Measurements from ENCODE around the gene OR6P1. TPM values are rescaled to one million over a fixed set of nuclear protein-coding genes. Genes with fewer than 3 reads are reported as not detected.

Gene OR6P1
- total RNA-seq, 1 experiment from 2014 or later: not detected

DNA sequence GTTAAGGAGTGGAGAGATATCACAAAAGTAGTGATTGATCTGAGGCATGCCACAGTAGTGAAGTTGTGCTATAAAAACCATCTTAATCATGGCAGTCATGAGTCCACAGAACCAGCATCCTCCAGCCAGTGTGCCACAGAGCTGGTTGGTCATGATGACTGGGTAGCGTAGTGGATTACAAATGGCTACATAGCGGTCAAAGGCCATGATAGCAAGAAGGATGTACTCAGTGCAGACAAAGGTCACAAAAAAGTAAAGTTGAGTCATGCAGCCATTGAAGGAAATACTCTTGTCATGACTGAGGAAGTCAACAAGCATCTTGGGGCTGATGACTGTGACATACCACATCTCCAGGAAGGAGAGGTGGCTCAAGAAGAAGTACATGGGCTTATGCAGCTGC lies 22.8 kb downstream of the OR6P1 start:
- Histone ChIP-seq H3K9me3 (ENCODE audit: control insufficient read depth, low read depth, low read length) (no peaks in the 10 kb centered on the region), H4K91ac (ENCODE audit: insufficient read length, low read depth, low read length) (no peak overlapping the region), H3K23ac (ENCODE audit: insufficient read length, low read depth, low read length) (no peak overlapping the region), H2AK5ac (ENCODE audit: insufficient read length, low read length) (no peak overlapping the region), H2BK20ac (ENCODE audit: low read depth, low read length, poor library complexity, severe bottlenecking) (no peak overlapping the region), H3T11ph (ENCODE audit: low read length) (no peak overlapping the region), H3K4me1 (ENCODE audit: insufficient read depth, low read length) (no peaks in the 10 kb centered on the region), H4K8ac (replicated peaks; ENCODE audit: insufficient read length, low read depth, low read length) (no peak overlapping the region), H3K79me1 (ENCODE audit: insufficient read depth, low read depth, low read length, poor library complexity, severe bottlenecking) (no peaks in the 10 kb centered on the region), H4K20me1 (ENCODE audit: control insufficient read depth, insufficient read depth, insufficient read length) (no peaks in the 10 kb centered on the region), H2BK12ac (ENCODE audit: insufficient read length, low read depth, low read length) (no peak overlapping the region), H3K14ac (ENCODE audit: insufficient read depth, low read length) (no peak overlapping the region), H3K9ac (ENCODE audit: extremely low read depth, insufficient read length, low read length) (no peak overlapping the region), H2BK15ac (ENCODE audit: low read depth, low read length) (no peak overlapping the region), H3K23me2 (ENCODE audit: insufficient read length, low read depth, low read length, poor library complexity, severe bottlenecking) (no peaks in the 10 kb centered on the region), H2AFZ (ENCODE audit: low read length) (no peak overlapping the region), H3K18ac (ENCODE audit: insufficient read length, low read depth, low read length) (no peak overlapping the region), H3K27me3 (ENCODE audit: insufficient read depth, low read length) (no peaks in the 10 kb centered on the region), H3K27ac (ENCODE audit: insufficient read length, low read depth, low read length) (no peak overlapping the region), H3K56ac (ENCODE audit: insufficient read length, low read depth, low read length) (no peak overlapping the region), H3K79me2 (ENCODE audit: insufficient read depth, low read length) (no peaks in the 10 kb centered on the region), H2BK5ac (ENCODE audit: insufficient read length, low read length) (no peak overlapping the region), H3K4ac (ENCODE audit: low read depth, low read length) (no peak overlapping the region), H4K5ac (ENCODE audit: insufficient read length, low read depth, low read length) (no peak overlapping the region), H2BK120ac (ENCODE audit: low read depth, low read length, poor library complexity, severe bottlenecking) (no peak overlapping the region), H3K4me2 (ENCODE audit: insufficient read depth, insufficient read length, low read length) (no peak overlapping the region)
- Mint-ChIP-seq H3K4me3 (no peak overlapping the region), H3K27me3 (ENCODE audit: low read depth) (no peaks in the 10 kb centered on the region; the same call in 1 of the 2 replicates), H3K9me3 (no peaks in the 10 kb centered on the region; a peak in 1 of 5 replicates), H3K27ac (no peak overlapping the region; a peak in 1 of 7 replicates), H3K4me1 (no peaks in the 10 kb centered on the region), H3K36me3 (ENCODE audit: insufficient read depth in 1 of 3, low read depth in 3 of 3) (no peaks in the 10 kb centered on the region)
- DNase-seq: no peak
- no CpG with 5 or more reads among the region's 2 CpGs for WGBS (ENCODE audit: extremely low coverage, insufficient read length, low lambda C conversion rate)
- TF ChIP-seq, protein P1, sequence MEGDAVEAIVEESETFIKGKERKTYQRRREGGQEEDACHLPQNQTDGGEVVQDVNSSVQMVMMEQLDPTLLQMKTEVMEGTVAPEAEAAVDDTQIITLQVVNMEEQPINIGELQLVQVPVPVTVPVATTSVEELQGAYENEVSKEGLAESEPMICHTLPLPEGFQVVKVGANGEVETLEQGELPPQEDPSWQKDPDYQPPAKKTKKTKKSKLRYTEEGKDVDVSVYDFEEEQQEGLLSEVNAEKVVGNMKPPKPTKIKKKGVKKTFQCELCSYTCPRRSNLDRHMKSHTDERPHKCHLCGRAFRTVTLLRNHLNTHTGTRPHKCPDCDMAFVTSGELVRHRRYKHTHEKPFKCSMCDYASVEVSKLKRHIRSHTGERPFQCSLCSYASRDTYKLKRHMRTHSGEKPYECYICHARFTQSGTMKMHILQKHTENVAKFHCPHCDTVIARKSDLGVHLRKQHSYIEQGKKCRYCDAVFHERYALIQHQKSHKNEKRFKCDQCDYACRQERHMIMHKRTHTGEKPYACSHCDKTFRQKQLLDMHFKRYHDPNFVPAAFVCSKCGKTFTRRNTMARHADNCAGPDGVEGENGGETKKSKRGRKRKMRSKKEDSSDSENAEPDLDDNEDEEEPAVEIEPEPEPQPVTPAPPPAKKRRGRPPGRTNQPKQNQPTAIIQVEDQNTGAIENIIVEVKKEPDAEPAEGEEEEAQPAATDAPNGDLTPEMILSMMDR (conservative IDR thresholded peaks at IDR 0.05): no peak
